Measurements from ENCODE around the gene CA5A. TPM values are rescaled to one million over a fixed set of nuclear protein-coding genes. Genes with fewer than 3 reads are reported as not detected.

Gene CA5A
- total RNA-seq, 1 experiment from 2014 or later, result not detected

GRCh38 chr16:87847785-87848675, 88.3 kb downstream of the CA5A start:
- Histone ChIP-seq H3K27me3 (ENCODE audit: low read length) (no peaks in the 10 kb centered on the region), H3K4me2 (ENCODE audit: low read depth, low read length, poor library complexity, severe bottlenecking) (no peak overlapping the region), H3K4me3 (ENCODE audit: low read length) (no peak overlapping the region), H4K20me1 (ENCODE audit: insufficient read depth, low read depth, low read length) (peaks cover 96% of the 10 kb centered on the region), H3K9me2 (replicated peaks; ENCODE audit: insufficient read depth, low read length) (no peaks in the 10 kb centered on the region), H3K36me3 (ENCODE audit: insufficient read depth, low read length) (peaks cover 53% of the 10 kb centered on the region), H3K79me2 (ENCODE audit: low read length) (peaks cover 96% of the 10 kb centered on the region), H3K27ac (ENCODE audit: low read length) (no peak overlapping the region), H3K9me3 (ENCODE audit: low read length) (no peaks in the 10 kb centered on the region), H3K9ac (ENCODE audit: low read length) (no peak overlapping the region), H2AFZ (ENCODE audit: low read length) (no peak overlapping the region), H3K4me1 (ENCODE audit: low read length) (peaks cover 97% of the 10 kb centered on the region)
- DNase-seq, result no peak

- H3K9me2 ChIP-seq (replicated peaks; ENCODE audit: insufficient read depth, low read length), result no peaks in the 10 kb centered on the region
- H3K27ac ChIP-seq (ENCODE audit: low read length), result no peak overlapping the region
- no peak for DNase-seq
- H3K9ac ChIP-seq (ENCODE audit: low read length), result no peak overlapping the region
- peaks cover 95% of the 10 kb centered on the region for H3K79me2 ChIP-seq (ENCODE audit: low read length)
- H3K4me3 ChIP-seq (ENCODE audit: low read length), result no peak overlapping the region
- H3K27me3 ChIP-seq (ENCODE audit: low read length), result no peaks in the 10 kb centered on the region
- H3K4me1 ChIP-seq (ENCODE audit: low read length), result peaks cover 97% of the 10 kb centered on the region
- no peak overlapping the region for H2AFZ ChIP-seq (ENCODE audit: low read length)
- no peaks in the 10 kb centered on the region for H3K9me3 ChIP-seq (ENCODE audit: low read length)
- H3K36me3 ChIP-seq (ENCODE audit: insufficient read depth, low read length), result peaks cover 55% of the 10 kb centered on the region
- H4K20me1 ChIP-seq (ENCODE audit: insufficient read depth, low read depth, low read length), result peaks cover 98% of the 10 kb centered on the region
- H3K4me2 ChIP-seq (ENCODE audit: low read depth, low read length, poor library complexity, severe bottlenecking), result no peak overlapping the region
Observed at GRCh38 chr16:87847467-87847784, 88.9 kb downstream of the CA5A start.

GRCh38 chr16:87846705-87847466, 89.4 kb downstream of the CA5A start:
- H3K4me1 ChIP-seq (ENCODE audit: low read length), result peaks cover 97% of the 10 kb centered on the region
- H2AFZ ChIP-seq (ENCODE audit: low read length), result no peak overlapping the region
- DNase-seq, result no peak
- H3K9me2 ChIP-seq (replicated peaks; ENCODE audit: insufficient read depth, low read length), result no peaks in the 10 kb centered on the region
- H3K4me2 ChIP-seq (ENCODE audit: low read depth, low read length, poor library complexity, severe bottlenecking), result no peak overlapping the region
- no peaks in the 10 kb centered on the region for H3K9me3 ChIP-seq (ENCODE audit: low read length)
- H3K27me3 ChIP-seq (ENCODE audit: low read length), result no peaks in the 10 kb centered on the region
- peaks cover 60% of the 10 kb centered on the region for H3K36me3 ChIP-seq (ENCODE audit: insufficient read depth, low read length)
- H3K9ac ChIP-seq (ENCODE audit: low read length), result no peak overlapping the region
- H4K20me1 ChIP-seq (ENCODE audit: insufficient read depth, low read depth, low read length), result peaks cover 98% of the 10 kb centered on the region
- no peak overlapping the region for H3K4me3 ChIP-seq (ENCODE audit: low read length)
- H3K27ac ChIP-seq (ENCODE audit: low read length), result no peak overlapping the region
- H3K79me2 ChIP-seq (ENCODE audit: low read length), result peaks cover 95% of the 10 kb centered on the region

- Histone ChIP-seq H3K4me2 (ENCODE audit: low read depth, low read length, poor library complexity, severe bottlenecking) (no peak overlapping the region), H3K27ac (ENCODE audit: low read length) (no peak overlapping the region), H3K79me2 (ENCODE audit: low read length) (peaks cover 94% of the 10 kb centered on the region), H4K20me1 (ENCODE audit: insufficient read depth, low read depth, low read length) (peaks cover 98% of the 10 kb centered on the region), H3K36me3 (ENCODE audit: insufficient read depth, low read length) (peaks cover 62% of the 10 kb centered on the region), H3K4me1 (ENCODE audit: low read length) (peaks cover 97% of the 10 kb centered on the region), H3K9me3 (ENCODE audit: low read length) (no peaks in the 10 kb centered on the region), H3K9ac (ENCODE audit: low read length) (no peak overlapping the region), H3K4me3 (ENCODE audit: low read length) (no peak overlapping the region), H3K9me2 (replicated peaks; ENCODE audit: insufficient read depth, low read length) (no peaks in the 10 kb centered on the region), H3K27me3 (ENCODE audit: low read length) (no peaks in the 10 kb centered on the region), H2AFZ (ENCODE audit: low read length) (no peak overlapping the region)
- DNase-seq, result no peak
Observed at GRCh38 chr16:87845807-87846619, 90.3 kb downstream of the CA5A start.

GRCh38 chr16:87845213-87845612, 91.1 kb downstream of the CA5A start:
- H3K4me1 ChIP-seq (ENCODE audit: low read length), result peaks cover 97% of the 10 kb centered on the region
- H3K27me3 ChIP-seq (ENCODE audit: low read length), result no peaks in the 10 kb centered on the region
- H3K9me2 ChIP-seq (replicated peaks; ENCODE audit: insufficient read depth, low read length), result no peaks in the 10 kb centered on the region
- peaks cover 64% of the 10 kb centered on the region for H3K36me3 ChIP-seq (ENCODE audit: insufficient read depth, low read length)
- H4K20me1 ChIP-seq (ENCODE audit: insufficient read depth, low read depth, low read length), result peaks cover 98% of the 10 kb centered on the region
- no peaks in the 10 kb centered on the region for H3K9me3 ChIP-seq (ENCODE audit: low read length)
- H3K27ac ChIP-seq (ENCODE audit: low read length), result no peak overlapping the region
- H3K4me3 ChIP-seq (ENCODE audit: low read length), result no peak overlapping the region
- no peak overlapping the region for H3K9ac ChIP-seq (ENCODE audit: low read length)
- no peak overlapping the region for H2AFZ ChIP-seq (ENCODE audit: low read length)
- H3K79me2 ChIP-seq (ENCODE audit: low read length), result peaks cover 86% of the 10 kb centered on the region
- DNase-seq, result no peak
- H3K4me2 ChIP-seq (ENCODE audit: low read depth, low read length, poor library complexity, severe bottlenecking), result no peak overlapping the region

GRCh38 chr16:87844809-87845208, 91.5 kb downstream of the CA5A start:
- DNase-seq, result no peak
- Histone ChIP-seq H4K20me1 (ENCODE audit: insufficient read depth, low read depth, low read length) (peaks cover 98% of the 10 kb centered on the region), H3K79me2 (ENCODE audit: low read length) (peaks cover 82% of the 10 kb centered on the region), H3K4me2 (ENCODE audit: low read depth, low read length, poor library complexity, severe bottlenecking) (no peak overlapping the region), H3K4me3 (ENCODE audit: low read length) (no peak overlapping the region), H3K9ac (ENCODE audit: low read length) (no peak overlapping the region), H2AFZ (ENCODE audit: low read length) (no peak overlapping the region), H3K27ac (ENCODE audit: low read length) (peak overlapping the region; percentile 39; the same call in 1 of the 2 replicates), H3K27me3 (ENCODE audit: low read length) (no peaks in the 10 kb centered on the region), H3K36me3 (ENCODE audit: insufficient read depth, low read length) (peaks cover 66% of the 10 kb centered on the region), H3K9me3 (ENCODE audit: low read length) (no peaks in the 10 kb centered on the region), H3K4me1 (ENCODE audit: low read length) (peaks cover 97% of the 10 kb centered on the region), H3K9me2 (replicated peaks; ENCODE audit: insufficient read depth, low read length) (no peaks in the 10 kb centered on the region)

- H3K4me3 ChIP-seq (ENCODE audit: low read length), result no peak overlapping the region
- DNase-seq, result no peak
- H3K79me2 ChIP-seq (ENCODE audit: low read length), result peaks cover 76% of the 10 kb centered on the region
- no peaks in the 10 kb centered on the region for H3K27me3 ChIP-seq (ENCODE audit: low read length)
- H2AFZ ChIP-seq (ENCODE audit: low read length), result no peak overlapping the region
- no peak overlapping the region for H3K4me2 ChIP-seq (ENCODE audit: low read depth, low read length, poor library complexity, severe bottlenecking)
- H3K9me2 ChIP-seq (replicated peaks; ENCODE audit: insufficient read depth, low read length), result no peaks in the 10 kb centered on the region
- H3K4me1 ChIP-seq (ENCODE audit: low read length), result peaks cover 97% of the 10 kb centered on the region
- peaks cover 98% of the 10 kb centered on the region for H4K20me1 ChIP-seq (ENCODE audit: insufficient read depth, low read depth, low read length)
- peak overlapping the region; percentile 69 for H3K27ac ChIP-seq (ENCODE audit: low read length)
- no peaks in the 10 kb centered on the region for H3K9me3 ChIP-seq (ENCODE audit: low read length)
- H3K9ac ChIP-seq (ENCODE audit: low read length), result no peak overlapping the region
- H3K36me3 ChIP-seq (ENCODE audit: insufficient read depth, low read length), result peaks cover 66% of the 10 kb centered on the region
Observed at GRCh38 chr16:87844120-87844733, 92.1 kb downstream of the CA5A start.
